Loucy (cell line): ENCODE measurements around the gene RLN1.

Experiments
- EZH2phosphoT487 ChIP-seq: fragments of 200-600 bp; IDR thresholded peaks from 2 replicates; pipeline ENCODE4 v1.6.1; 2018; ENCODE audit warnings: antibody characterized with exemption, mild to moderate bottlenecking, moderate library complexity, borderline replicate concordance
- TF ChIP-seq, protein P1 (sequence below): fragments of 200-600 bp; sonication (generic); conservative IDR thresholded peaks from 2 replicates; pipeline ENCODE4 v1.5.1; 2014; ENCODE audit warnings: mild to moderate bottlenecking, antibody characterized with exemption, low read length

DNA sequence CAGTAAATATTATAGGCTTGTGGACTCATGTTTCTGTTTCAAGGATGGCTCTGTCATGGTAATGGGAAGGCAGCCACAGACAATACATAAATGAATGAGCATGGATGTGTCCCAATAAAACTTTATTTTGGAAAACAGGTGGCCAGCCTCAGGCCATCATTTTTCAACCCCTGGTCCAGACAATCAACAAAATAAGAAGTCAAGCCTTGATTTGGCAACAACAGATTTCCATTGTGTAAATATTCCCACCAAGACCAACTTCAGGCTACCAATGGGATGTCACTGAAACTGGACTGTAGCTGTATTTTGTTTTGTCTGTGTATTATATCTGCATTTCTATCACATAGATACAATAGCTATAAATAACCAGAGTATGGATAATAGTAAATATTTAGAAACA is 20.7 kb upstream of the RLN1 start:
- TF ChIP-seq, protein P1, sequence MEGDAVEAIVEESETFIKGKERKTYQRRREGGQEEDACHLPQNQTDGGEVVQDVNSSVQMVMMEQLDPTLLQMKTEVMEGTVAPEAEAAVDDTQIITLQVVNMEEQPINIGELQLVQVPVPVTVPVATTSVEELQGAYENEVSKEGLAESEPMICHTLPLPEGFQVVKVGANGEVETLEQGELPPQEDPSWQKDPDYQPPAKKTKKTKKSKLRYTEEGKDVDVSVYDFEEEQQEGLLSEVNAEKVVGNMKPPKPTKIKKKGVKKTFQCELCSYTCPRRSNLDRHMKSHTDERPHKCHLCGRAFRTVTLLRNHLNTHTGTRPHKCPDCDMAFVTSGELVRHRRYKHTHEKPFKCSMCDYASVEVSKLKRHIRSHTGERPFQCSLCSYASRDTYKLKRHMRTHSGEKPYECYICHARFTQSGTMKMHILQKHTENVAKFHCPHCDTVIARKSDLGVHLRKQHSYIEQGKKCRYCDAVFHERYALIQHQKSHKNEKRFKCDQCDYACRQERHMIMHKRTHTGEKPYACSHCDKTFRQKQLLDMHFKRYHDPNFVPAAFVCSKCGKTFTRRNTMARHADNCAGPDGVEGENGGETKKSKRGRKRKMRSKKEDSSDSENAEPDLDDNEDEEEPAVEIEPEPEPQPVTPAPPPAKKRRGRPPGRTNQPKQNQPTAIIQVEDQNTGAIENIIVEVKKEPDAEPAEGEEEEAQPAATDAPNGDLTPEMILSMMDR, result no peak
- TF ChIP-seq EZH2phosphoT487, result no peak
